ENCODE results near the gene GRSF1. TPM values are rescaled to one million over a fixed set of nuclear protein-coding genes. Genes with fewer than 3 reads are reported as not detected.

GRSF1 gene
- polyA plus RNA-seq, 3 donors: 29.1 to 95.9 (median 93.6) TPM

- peak overlapping the region; percentile 78 for H3K4me2 ChIP-seq (replicated peaks; ENCODE audit: extremely low read depth, low read length, poor library complexity, severe bottlenecking)
- H3K79me2 ChIP-seq (ENCODE audit: insufficient read depth, low read length): peaks cover 60% of the 10 kb centered on the region
- Mint-ChIP-seq H3K27me3 (ENCODE audit: low read depth in 3 of 3) (peaks cover 0 to 3% (median 1%) of the 10 kb centered on the region in 3 donors), H3K36me3 (peaks cover 17 to 25% of the 10 kb centered on the region in 2 donors), H3K4me3 (peak overlapping the region; percentile 95 to 96), H3K4me1 (peaks cover 24% of the 10 kb centered on the region), H3K27ac (peak overlapping the region; percentile 92 to 97 (median 95)), H3K9me3 (peaks cover 0 to 2% (median 0%) of the 10 kb centered on the region in 7 donors)
- H3K27me3 ChIP-seq (ENCODE audit: control insufficient read depth in 2 of 2, insufficient read depth in 2 of 2, low read length in 2 of 2): no peaks in the 10 kb centered on the region
- intact Hi-C loops (cut with micrococcal nuclease): loop anchor here in 1 of 2 donors (2.0 to 5.0 kb wide), 2 partner anchors 149 to 154 kb away; partner anchors contain the start of genes DCK and UTP3
- no peaks in the 10 kb centered on the region for H3K9me3 ChIP-seq (replicated peaks in 1 of 2; ENCODE audit: control insufficient read depth in 1 of 2, insufficient read depth in 1 of 2, low read length in 2 of 2)
- H2AFZ ChIP-seq (ENCODE audit: insufficient read depth, low read depth, low read length, poor library complexity, severe bottlenecking): no peak overlapping the region
- no CpG with 5 or more reads among the region's 4 CpGs for WGBS (ENCODE audit: insufficient coverage)
- TF ChIP-seq CTCF (IDR thresholded peaks at IDR 0.05): no peak
- H3K9ac ChIP-seq (ENCODE audit: insufficient read depth, low read length, poor library complexity, severe bottlenecking): peak overlapping the region; percentile 92
- H3K4me1 ChIP-seq (ENCODE audit: control insufficient read depth in 1 of 2, insufficient read depth in 2 of 2, low read length in 2 of 2): peaks cover 20 to 25% of the 10 kb centered on the region in 2 donors
- H3K4me3 ChIP-seq (replicated peaks in 1 of 3; ENCODE audit: low read depth in 2 of 3, low read length in 3 of 3): peak overlapping the region; percentile 62 to 79 (median 72)
- peaks cover 15 to 24% of the 10 kb centered on the region in 2 donors for H3K36me3 ChIP-seq (replicated peaks in 1 of 2; ENCODE audit: control insufficient read depth in 1 of 2, insufficient read depth in 2 of 2, low read length in 2 of 2)
- no peak for DNase-seq
- peak overlapping the region; percentile 79 to 90 for H3K27ac ChIP-seq (ENCODE audit: low read depth in 1 of 2, low read length in 2 of 2)
- H4K20me1 ChIP-seq (ENCODE audit: insufficient read depth, low read length): peaks cover 56% of the 10 kb centered on the region
These were observed 1.5 kb downstream of the GRSF1 start for GRCh38 chr4:70838204-70838603.

- intact Hi-C loops (cut with micrococcal nuclease): loop anchor here in 1 of 2 donors (5.0 kb wide), 1 partner anchor 156 kb away; the partner anchor contains the start of gene DCK
- H3K36me3 Mint-ChIP-seq: peaks cover 36 to 46% of the 10 kb centered on the region in 2 donors
- WGBS (ENCODE audit: insufficient coverage): no CpG with 5 or more reads among the region's 2 CpGs
These were observed 3.6 kb downstream of the GRSF1 start for GRCh38 chr4:70836081-70836480.

More at GRCh38 chr4:70836081-70836480, 3.6 kb downstream of the GRSF1 start:
- peaks cover 20 to 25% of the 10 kb centered on the region in 2 donors for H3K4me1 ChIP-seq (ENCODE audit: control insufficient read depth in 1 of 2, insufficient read depth in 2 of 2, low read length in 2 of 2)
- no peak overlapping the region for H3K4me3 Mint-ChIP-seq
- no peak overlapping the region for H3K4me2 ChIP-seq (replicated peaks; ENCODE audit: extremely low read depth, low read length, poor library complexity, severe bottlenecking)
- peaks cover 69% of the 10 kb centered on the region for H4K20me1 ChIP-seq (ENCODE audit: insufficient read depth, low read length)
- no peaks in the 10 kb centered on the region for H3K9me3 ChIP-seq (replicated peaks in 1 of 2; ENCODE audit: control insufficient read depth in 1 of 2, insufficient read depth in 1 of 2, low read length in 2 of 2)
- no peak overlapping the region for H3K4me3 ChIP-seq (replicated peaks in 1 of 3; ENCODE audit: low read depth in 2 of 3, low read length in 3 of 3)
- peaks cover 0 to 2% (median 0%) of the 10 kb centered on the region in 7 donors for H3K9me3 Mint-ChIP-seq
- peaks cover 24% of the 10 kb centered on the region for H3K4me1 Mint-ChIP-seq
- DNase-seq: no peak
- no peak overlapping the region for H3K9ac ChIP-seq (ENCODE audit: insufficient read depth, low read length, poor library complexity, severe bottlenecking)
- TF ChIP-seq CTCF (IDR thresholded peaks at IDR 0.05): no peak
- no peak overlapping the region for H2AFZ ChIP-seq (ENCODE audit: insufficient read depth, low read depth, low read length, poor library complexity, severe bottlenecking)
- H3K27me3 ChIP-seq (ENCODE audit: control insufficient read depth in 2 of 2, insufficient read depth in 2 of 2, low read length in 2 of 2): no peaks in the 10 kb centered on the region
- H3K36me3 ChIP-seq (replicated peaks in 1 of 2; ENCODE audit: control insufficient read depth in 1 of 2, insufficient read depth in 2 of 2, low read length in 2 of 2): peaks cover 34 to 45% of the 10 kb centered on the region in 2 donors
- no peak overlapping the region for H3K27ac Mint-ChIP-seq
- peaks cover 64% of the 10 kb centered on the region for H3K79me2 ChIP-seq (ENCODE audit: insufficient read depth, low read length)
- H3K27ac ChIP-seq (ENCODE audit: low read depth in 1 of 2, low read length in 2 of 2): peak overlapping the region in 1 of 2 donors; percentile 37
- H3K27me3 Mint-ChIP-seq (ENCODE audit: low read depth in 3 of 3): peaks cover 0 to 2% (median 1%) of the 10 kb centered on the region in 3 donors

Data from CD14-positive monocyte (primary cell).